ENCODE results near the gene NPLOC4.
A peak's percentile ranks its signal among the peaks of the same experiment; 100 is the strongest.

Gene NPLOC4

DNA sequence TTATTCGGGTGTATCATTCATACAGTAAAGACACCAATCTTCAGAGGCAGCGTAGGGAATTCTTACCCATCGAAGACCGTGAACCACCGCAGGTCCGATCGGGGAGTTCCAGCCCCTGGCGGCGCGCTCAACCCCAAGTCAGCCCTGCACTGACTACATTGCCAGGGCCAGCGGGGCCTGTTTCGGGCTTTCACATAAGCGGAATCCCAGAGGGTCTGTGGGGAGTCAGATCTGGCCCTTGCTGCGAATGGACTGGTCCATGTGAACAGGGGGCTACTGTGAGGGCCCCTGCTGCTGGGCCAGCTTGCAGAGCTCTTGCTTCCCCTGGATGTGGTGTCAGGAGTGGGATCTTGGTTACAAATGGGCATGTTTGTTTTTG is 11.8 kb upstream of the NPLOC4 start:
- ChIA-PET CTCF (interaction anchor here (1.0 kb wide), 1 partner anchor 208 kb away, joined by 4 read pairs; no protein-coding TSS in a partner anchor), POLR2A (no interaction called here)
- TF ChIP-seq PRDM10 (tag by site-specific recombination; IDR thresholded peaks at IDR 0.05) (peak; percentile 30; the same call in 1 of the 2 replicates), ZNF121 (tag by site-specific recombination; IDR thresholded peaks at IDR 0.05) (no peak)
- Histone ChIP-seq H3K36me3 (ENCODE audit: control insufficient read depth in 2 of 2, insufficient read depth in 1 of 2, low read length in 2 of 2) (peaks cover 0 to 6% of the 10 kb centered on the region in 2 experiments; a peak in 1 of 3 replicates), H3K4me1 (ENCODE audit: control insufficient read depth, insufficient read depth, low read length) (no peaks in the 10 kb centered on the region), H3K9me3 (ENCODE audit: control insufficient read depth, insufficient read depth, low read depth, low read length) (no peaks in the 10 kb centered on the region), H3K4me3 (ENCODE audit: low read depth, low read length) (no peak overlapping the region), H3K27ac (ENCODE audit: extremely low read depth, low read depth, low read length) (no peak overlapping the region)

- POLR2A ChIA-PET: interaction anchor here (0.6 to 2.0 kb wide), 2 partner anchors 17 to 32 kb away, joined by 5 to 10 read pairs; no protein-coding TSS in a partner anchor
- CTCF ChIA-PET: no interaction called here
- no peaks in the 10 kb centered on the region for H3K9me3 ChIP-seq (ENCODE audit: control insufficient read depth, insufficient read depth, low read depth, low read length)
- peaks cover 0 to 6% of the 10 kb centered on the region in 2 experiments; a peak in 1 of 3 replicates for H3K36me3 ChIP-seq (ENCODE audit: control insufficient read depth in 2 of 2, insufficient read depth in 1 of 2, low read length in 2 of 2)
- no peak overlapping the region for H3K4me3 ChIP-seq (ENCODE audit: low read depth, low read length)
- no peak overlapping the region for H3K27ac ChIP-seq (ENCODE audit: extremely low read depth, low read depth, low read length)
- TF ChIP-seq MYNN (tag by site-specific recombination; IDR thresholded peaks at IDR 0.05; ENCODE audit: borderline replicate concordance) (no peak), SALL2 (tag by site-specific recombination; IDR thresholded peaks at IDR 0.05; ENCODE audit: borderline replicate concordance) (no peak), ZSCAN5A (tag by site-specific recombination; IDR thresholded peaks at IDR 0.05) (no peak), ZBTB1 (tag by site-specific recombination; IDR thresholded peaks at IDR 0.05) (no peak), BCL11A (tag by site-specific recombination; IDR thresholded peaks at IDR 0.05; ENCODE audit: low read depth) (no peak), PRDM10 (tag by site-specific recombination; IDR thresholded peaks at IDR 0.05) (no peak), IKZF3 (tag by site-specific recombination; IDR thresholded peaks at IDR 0.05) (no peak), CTCF (tag by site-specific recombination; IDR thresholded peaks at IDR 0.05) (no peak), ZSCAN23 (tag by site-specific recombination; IDR thresholded peaks at IDR 0.05) (no peak), KLF7 (tag by site-specific recombination; IDR thresholded peaks at IDR 0.05; ENCODE audit: borderline replicate concordance) (no peak), FEZF1 (tag by site-specific recombination; IDR thresholded peaks at IDR 0.05) (no peak), ZNF354C (tag by site-specific recombination; IDR thresholded peaks at IDR 0.05; ENCODE audit: borderline replicate concordance, low read depth) (no peak), ZNF768 (tag by site-specific recombination; IDR thresholded peaks at IDR 0.05) (no peak), ZNF211 (tag by site-specific recombination; IDR thresholded peaks at IDR 0.05; ENCODE audit: low read depth) (no peak), ZBTB11 (tag by site-specific recombination; conservative IDR thresholded peaks at IDR 0.05; ENCODE audit: low read depth) (no peak)
- TF ChIP-seq, protein P1, sequence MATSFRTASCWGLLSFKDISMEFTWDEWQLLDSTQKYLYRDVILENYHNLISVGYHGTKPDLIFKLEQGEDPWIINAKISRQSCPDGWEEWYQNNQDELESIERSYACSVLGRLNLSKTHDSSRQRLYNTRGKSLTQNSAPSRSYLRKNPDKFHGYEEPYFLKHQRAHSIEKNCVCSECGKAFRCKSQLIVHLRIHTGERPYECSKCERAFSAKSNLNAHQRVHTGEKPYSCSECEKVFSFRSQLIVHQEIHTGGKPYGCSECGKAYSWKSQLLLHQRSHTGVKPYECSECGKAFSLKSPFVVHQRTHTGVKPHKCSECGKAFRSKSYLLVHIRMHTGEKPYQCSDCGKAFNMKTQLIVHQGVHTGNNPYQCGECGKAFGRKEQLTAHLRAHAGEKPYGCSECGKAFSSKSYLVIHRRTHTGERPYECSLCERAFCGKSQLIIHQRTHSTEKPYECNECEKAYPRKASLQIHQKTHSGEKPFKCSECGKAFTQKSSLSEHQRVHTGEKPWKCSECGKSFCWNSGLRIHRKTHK (tag by site-specific recombination; IDR thresholded peaks at IDR 0.05): no peak
- no peaks in the 10 kb centered on the region for H3K4me1 ChIP-seq (ENCODE audit: control insufficient read depth, insufficient read depth, low read length)
Measured at GRCh38 chr17:81648013-81648706, 11.2 kb upstream of the NPLOC4 start.

Measured in HEK293 (cell line).